Measurements from ENCODE around the gene USP22.

The USP22 gene

DNA sequence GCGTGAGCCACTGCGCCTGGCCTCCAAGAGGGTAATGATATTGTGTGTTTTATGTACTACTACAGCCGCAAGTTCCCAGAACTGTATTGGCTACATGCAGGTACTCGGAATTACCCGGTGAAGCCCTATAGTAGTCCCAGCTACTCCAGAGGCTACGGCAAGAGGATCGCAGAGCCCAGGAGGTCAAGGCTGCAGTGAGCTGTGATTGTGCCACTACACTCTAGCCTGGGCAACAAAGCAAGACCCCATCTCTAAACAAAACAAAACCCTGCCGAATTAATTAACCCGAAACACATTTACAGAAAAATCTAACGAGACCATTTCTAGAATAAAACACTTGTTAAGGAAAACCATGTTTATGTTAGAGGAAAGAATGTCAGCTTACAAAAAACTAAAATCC is 2.2 kb upstream of the USP22 start:
- H3K27ac ChIP-seq: no peak overlapping the region
- TF ChIP-seq, protein P1, sequence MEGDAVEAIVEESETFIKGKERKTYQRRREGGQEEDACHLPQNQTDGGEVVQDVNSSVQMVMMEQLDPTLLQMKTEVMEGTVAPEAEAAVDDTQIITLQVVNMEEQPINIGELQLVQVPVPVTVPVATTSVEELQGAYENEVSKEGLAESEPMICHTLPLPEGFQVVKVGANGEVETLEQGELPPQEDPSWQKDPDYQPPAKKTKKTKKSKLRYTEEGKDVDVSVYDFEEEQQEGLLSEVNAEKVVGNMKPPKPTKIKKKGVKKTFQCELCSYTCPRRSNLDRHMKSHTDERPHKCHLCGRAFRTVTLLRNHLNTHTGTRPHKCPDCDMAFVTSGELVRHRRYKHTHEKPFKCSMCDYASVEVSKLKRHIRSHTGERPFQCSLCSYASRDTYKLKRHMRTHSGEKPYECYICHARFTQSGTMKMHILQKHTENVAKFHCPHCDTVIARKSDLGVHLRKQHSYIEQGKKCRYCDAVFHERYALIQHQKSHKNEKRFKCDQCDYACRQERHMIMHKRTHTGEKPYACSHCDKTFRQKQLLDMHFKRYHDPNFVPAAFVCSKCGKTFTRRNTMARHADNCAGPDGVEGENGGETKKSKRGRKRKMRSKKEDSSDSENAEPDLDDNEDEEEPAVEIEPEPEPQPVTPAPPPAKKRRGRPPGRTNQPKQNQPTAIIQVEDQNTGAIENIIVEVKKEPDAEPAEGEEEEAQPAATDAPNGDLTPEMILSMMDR (IDR thresholded peaks at IDR 0.05): no peak
- no peak for TF ChIP-seq ZFX (IDR thresholded peaks at IDR 0.05; ENCODE audit: borderline replicate concordance)

DNA sequence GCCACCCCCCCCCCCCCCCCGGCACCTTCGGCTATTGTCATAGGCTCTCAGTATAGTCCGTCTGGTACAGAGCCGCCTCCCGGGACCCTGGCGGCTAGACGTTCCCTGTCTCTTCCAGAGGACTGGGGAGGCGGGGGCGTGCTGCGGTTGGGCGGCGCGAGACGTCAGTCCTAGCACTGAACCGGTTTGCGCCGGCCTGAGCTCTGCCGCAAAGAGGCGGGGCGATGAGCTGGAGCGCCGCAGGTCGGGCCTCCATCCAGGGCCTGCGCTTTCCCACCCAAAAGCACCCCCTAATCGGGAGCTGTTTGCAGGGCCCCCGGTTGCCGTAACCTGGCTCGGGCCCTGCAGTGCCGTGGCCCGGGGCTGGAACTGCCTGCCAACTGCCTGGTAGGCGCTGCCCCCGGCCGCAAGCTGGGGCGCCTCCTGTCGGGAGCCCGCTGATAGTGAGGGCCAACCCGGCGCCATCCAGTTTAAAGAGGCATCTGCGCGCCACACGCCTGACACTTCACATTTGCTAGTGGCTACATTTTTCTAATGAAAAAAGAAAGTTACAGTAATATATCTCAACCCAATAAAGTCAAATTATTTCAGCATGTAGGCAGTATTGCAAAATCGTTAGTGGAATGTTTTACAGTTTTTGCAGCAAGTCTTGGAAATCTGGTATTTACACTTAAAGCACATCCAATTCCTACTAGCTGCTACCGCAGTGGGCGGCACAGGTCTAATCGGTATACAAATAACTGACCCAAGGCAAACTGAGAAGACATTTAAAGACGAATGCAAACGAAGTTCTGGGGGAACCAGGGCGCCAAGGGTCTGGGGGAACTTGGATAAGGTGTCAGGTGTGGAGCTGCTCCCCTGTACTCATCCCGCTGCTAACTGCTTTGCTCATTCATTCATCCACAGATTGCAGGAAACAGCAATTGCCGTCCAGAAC is 753 bp upstream of the USP22 start:
- no peak for TF ChIP-seq ZFX (IDR thresholded peaks at IDR 0.05; ENCODE audit: borderline replicate concordance)
- TF ChIP-seq, protein P1 (IDR thresholded peaks at IDR 0.05): peak; percentile 96
- H3K27ac ChIP-seq: peak overlapping the region; percentile 99

GRCh38 chr17:21041741-21042457 is 912 bp downstream of the USP22 start:
- peak overlapping the region; percentile 99 for H3K27ac ChIP-seq
- TF ChIP-seq ZFX (IDR thresholded peaks at IDR 0.05; ENCODE audit: borderline replicate concordance): no peak
- TF ChIP-seq, protein P1 (IDR thresholded peaks at IDR 0.05): no peak

GRCh38 chr17:21039839-21040575 is 2.8 kb downstream of the USP22 start:
- H3K27ac ChIP-seq: peak overlapping the region; percentile 99
- TF ChIP-seq, protein P1 (IDR thresholded peaks at IDR 0.05): peak; percentile 72
- TF ChIP-seq ZFX (IDR thresholded peaks at IDR 0.05; ENCODE audit: borderline replicate concordance): no peak

DNA sequence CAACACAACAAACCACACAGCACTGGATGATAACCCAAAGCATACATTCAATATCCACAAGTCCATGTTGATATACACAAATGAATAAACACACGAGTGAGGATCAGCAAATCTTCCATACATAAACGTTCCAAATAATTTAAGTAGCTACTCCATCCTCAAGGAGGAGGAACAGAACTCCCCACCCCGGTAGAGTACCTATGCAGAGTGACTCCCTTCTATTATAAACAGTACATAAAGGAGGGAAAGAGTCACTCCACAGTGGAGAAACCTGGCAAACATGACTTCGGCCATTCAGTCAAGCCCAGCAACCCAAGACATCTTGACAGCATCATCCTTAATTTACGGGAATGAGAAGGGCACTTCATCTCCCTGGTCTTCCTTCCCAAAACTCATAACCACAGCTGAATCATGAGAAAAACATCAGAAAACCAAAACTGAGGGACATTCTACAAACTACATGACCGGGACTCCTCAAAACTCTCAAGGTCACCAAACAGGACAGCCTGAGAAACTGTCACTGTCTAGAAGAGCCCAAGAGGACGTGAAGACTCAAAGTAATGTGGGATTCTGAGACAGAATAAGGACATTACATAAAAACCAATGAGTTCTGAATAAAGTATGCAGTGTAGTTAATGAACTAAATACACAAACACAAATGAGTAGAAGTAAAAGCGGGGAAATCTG is 5.6 kb downstream of the USP22 start:
- H3K27ac ChIP-seq: peak overlapping the region; percentile 13; the same call in 1 of the 2 replicates
- no peak for TF ChIP-seq ZFX (IDR thresholded peaks at IDR 0.05; ENCODE audit: borderline replicate concordance)
- TF ChIP-seq, protein P1 (IDR thresholded peaks at IDR 0.05): no peak

- H3K27ac ChIP-seq: 0 out of 2 replicates have a peak overlapping the region, but pooled peaks have one; percentile 13
- TF ChIP-seq, protein P1 (IDR thresholded peaks at IDR 0.05): no peak
- TF ChIP-seq ZFX (IDR thresholded peaks at IDR 0.05; ENCODE audit: borderline replicate concordance): no peak
These were observed 6.4 kb downstream of the USP22 start for GRCh38 chr17:21036361-21036881.

Data from 22Rv1 (cell line).